BJ (cell line): ENCODE results near the gene DDX39B. TPM values are rescaled to one million over a fixed set of nuclear protein-coding genes. Genes with fewer than 3 reads are reported as not detected.

ENCODE experiments used
- CTCF ChIA-PET: fragments of 350-600 bp; formaldehyde crosslinking; extraction: SDS; loops from one replicate; lab custom pipeline; 2021; ENCODE audit warnings: antibody characterized with exemption, inconsistent platforms; lab: Yijun Ruan, JAX
- POLR2A ChIA-PET: fragments of 300-600 bp; sonication (Branson Sonifier 250); formaldehyde crosslinking; extraction: SDS; loops from one replicate; lab custom pipeline; 2021; ENCODE audit warnings: antibody characterized with exemption; lab: Charles Lee
- DNase-seq: peaks from one replicate; pipeline ENCODE4 v3.0.0-alpha.2; 2011; ENCODE audit warnings: low read depth
- H3K27me3 ChIP-seq: 2 replicates; pipeline ENCODE4 v1.6.0; 2011; ENCODE audit warnings: low read length; ENCODE audit not compliant: control insufficient read depth, insufficient read depth
- H3K36me3 ChIP-seq: 2 replicates; pipeline ENCODE4 v1.5.1; 2011; ENCODE audit warnings: low read length; ENCODE audit not compliant: control insufficient read depth, insufficient read depth
- H3K4me3 ChIP-seq: 2 replicates; pipeline ENCODE4 v1.5.1; 2011; ENCODE audit warnings: low read depth, mild to moderate bottlenecking, control low read depth, low read length
- CTCF ChIP-seq: IDR thresholded peaks from 2 replicates; pipeline ENCODE4 v1.5.1; 2011; ENCODE audit warnings: low read depth, mild to moderate bottlenecking, control low read depth, inconsistent platforms, low read length, moderate library complexity; ENCODE audit not compliant: insufficient read depth
- polyA plus RNA-seq: library from polyadenylated mRNA; depleted of rRNA; stranded (reverse); fragments of >200 nt; gene quantifications from 2 replicates; pipeline ENCODE4 v1.2.3, GENCODE V29; 2011

DDX39B gene
- polyA plus RNA-seq, 1 experiment, result 584 TPM

GRCh38 chr6:31572041-31572911 lies 30.5 kb upstream of the DDX39B start, which contains the start of gene LTA:
TSS of gene LTA (plus strand) at chr6:31572289. CDS start at chr6:31572743, 454 bp downstream.
- H3K36me3 ChIP-seq, result no peaks in the 10 kb centered on the region
- DNase-seq, result no peak
- H3K27me3 ChIP-seq, result peaks cover 1% of the 10 kb centered on the region
- no peak for TF ChIP-seq CTCF
- CTCF ChIA-PET, result interaction anchor here (6.5 kb wide), 1 partner anchor 8 kb away, joined by 43 read pairs; no protein-coding TSS in a partner anchor
- H3K4me3 ChIP-seq, result no peak within 1 kb of the TSS
- POLR2A ChIA-PET, result no interaction called here

- no peak for TF ChIP-seq CTCF
- ChIA-PET CTCF (interaction anchor here (1.1 to 6.5 kb wide), 2 partner anchors 10 to 29 kb away, joined by 5 to 43 read pairs; no protein-coding TSS in a partner anchor), POLR2A (no interaction called here)
- H3K36me3 ChIP-seq, result no peaks in the 10 kb centered on the region
- DNase-seq, result no peak
- no peak overlapping the region for H3K4me3 ChIP-seq
- peaks cover 1% of the 10 kb centered on the region for H3K27me3 ChIP-seq
These were observed 28.2 kb upstream of the DDX39B start for GRCh38 chr6:31569861-31570536.

- peaks cover 1% of the 10 kb centered on the region for H3K27me3 ChIP-seq
- H3K4me3 ChIP-seq, result no peak overlapping the region
- TF ChIP-seq CTCF, result no peak
- no peak for DNase-seq
- H3K36me3 ChIP-seq, result no peaks in the 10 kb centered on the region
- CTCF ChIA-PET, result interaction anchor here (0.7 to 6.5 kb wide), 5 partner anchors 12 to 30 kb away, joined by 3 to 43 read pairs (median 3); partner anchors contain the start of gene ATP6V1G2
- POLR2A ChIA-PET, result no interaction called here
These were observed 26.7 kb upstream of the DDX39B start for GRCh38 chr6:31568537-31568961.

GRCh38 chr6:31567531-31568370 lies 25.9 kb upstream of the DDX39B start:
- no peaks in the 10 kb centered on the region for H3K36me3 ChIP-seq
- ChIA-PET CTCF (interaction anchor here (0.7 to 6.5 kb wide), 6 partner anchors 8 to 31 kb away, joined by 3 to 43 read pairs (median 4); partner anchors contain the start of gene ATP6V1G2), POLR2A (no interaction called here)
- peaks cover 1% of the 10 kb centered on the region; the same call in 1 of the 2 replicates for H3K27me3 ChIP-seq
- TF ChIP-seq CTCF, result no peak
- DNase-seq, result no peak
- H3K4me3 ChIP-seq, result no peak overlapping the region
